SH-SY5Y (cell line): Measurements from ENCODE around the gene PHLDB2.

Source experiments
- GATA2 ChIP-seq: IDR thresholded peaks from 2 replicates; pipeline ENCODE4 v1.6.1; 2011; ENCODE audit warnings: mild to moderate bottlenecking, low read depth, low read length
- GATA3 ChIP-seq: IDR thresholded peaks from 2 replicates; pipeline ENCODE4 v1.6.1; 2011; ENCODE audit warnings: low read depth, mild to moderate bottlenecking, low read length, moderate library complexity

DNA sequence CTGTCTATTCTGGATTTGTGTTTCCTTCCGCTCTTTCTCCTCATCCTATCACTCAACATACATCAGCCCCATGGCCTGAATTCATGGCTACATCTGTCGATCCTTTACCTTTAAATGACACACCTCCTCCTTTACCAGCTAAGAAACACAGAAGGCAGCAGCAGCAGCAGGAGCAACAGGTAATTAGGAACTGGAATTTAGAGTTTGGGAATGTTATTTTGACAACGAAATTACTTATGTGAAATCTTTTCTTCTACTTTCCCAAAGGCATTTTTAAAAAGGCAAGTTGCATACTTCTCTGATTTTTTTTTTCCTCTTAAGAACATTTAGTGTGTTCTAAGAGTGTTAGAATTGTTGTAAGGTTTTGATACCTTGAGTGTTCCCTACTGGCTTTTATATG is 90.6 kb downstream of the PHLDB2 start:
- TF ChIP-seq GATA2 (no peak), GATA3 (no peak)
